PC-9 (cell line): ENCODE results near the gene COL16A1. TPM values are rescaled to one million over a fixed set of nuclear protein-coding genes. Genes with fewer than 3 reads are reported as not detected.

Experiments used
- BruUV-seq: library from RNA; stranded (reverse); fragments of 400-500 nt; replicated peaks from 2 replicates; lab custom pipeline; 2021; lab: Mats Ljungman, UMichigan
- CTCF ChIA-PET: fragments of 300-600 bp; sonication (Branson Sonifier 250); formaldehyde crosslinking; loops from one replicate; lab custom pipeline; 2022; ENCODE audit warnings: antibody characterized with exemption; lab: Charles Lee
- POLR2A ChIA-PET: fragments of 300-600 bp; sonication (Branson Sonifier 250); formaldehyde crosslinking; loops from one replicate; lab custom pipeline; 2022; ENCODE audit warnings: antibody characterized with exemption; ENCODE audit not compliant: unreplicated experiment; lab: Charles Lee
- DNase-seq, 2 experiments: peaks; one replicate each; pipeline versions ENCODE4 v3.0.0 to v3.0.0-alpha.2; 2015 to 2022; ENCODE audit warnings: mixed read lengths in 1 of 2
- H2AFZ ChIP-seq: fragments of 200-600 bp; sonication (generic); 2 replicates; pipeline ENCODE4 v1.8.1; 2017; ENCODE audit warnings: antibody characterized with exemption
- H3F3A ChIP-seq: fragments of 200-600 bp; sonication (generic); 2 replicates; pipeline ENCODE4 v1.8.1; 2017; ENCODE audit warnings: antibody characterized with exemption, mild to moderate bottlenecking, low read depth; ENCODE audit not compliant: insufficient read depth
- H3K27ac ChIP-seq: fragments of 200-600 bp; sonication (generic); 2 replicates; pipeline ENCODE4 v1.6.1; 2016; ENCODE audit warnings: mixed run types
- H3K27me3 ChIP-seq: fragments of 200-600 bp; sonication (generic); 2 replicates; pipeline ENCODE4 v1.6.1; 2016; ENCODE audit warnings: low read depth, mixed run types; ENCODE audit not compliant: insufficient read depth
- H3K36me3 ChIP-seq: fragments of 200-600 bp; sonication (generic); 2 replicates; pipeline ENCODE4 v1.6.1; 2016; ENCODE audit warnings: low read depth, mixed run types
- H3K4me1 ChIP-seq: fragments of 200-600 bp; sonication (generic); replicated peaks from 2 replicates; pipeline ENCODE4 v1.6.1; 2016; ENCODE audit warnings: mixed run types; ENCODE audit not compliant: insufficient read depth
- H3K4me2 ChIP-seq: fragments of 200-600 bp; sonication (generic); 2 replicates; pipeline ENCODE4 v1.6.1; 2017; ENCODE audit warnings: mixed run types
- H3K4me3 ChIP-seq: fragments of 200-600 bp; sonication (generic); 2 replicates; pipeline ENCODE4 v1.6.1; 2016; ENCODE audit warnings: mixed run types
- H3K79me2 ChIP-seq: fragments of 200-600 bp; sonication (generic); 2 replicates; pipeline ENCODE4 v1.6.1; 2017; ENCODE audit warnings: low read depth, mixed run types
- H3K9me2 ChIP-seq: fragments of 200-600 bp; sonication (generic); 2 replicates; pipeline ENCODE4 v1.8.1; 2017; ENCODE audit warnings: mild to moderate bottlenecking; ENCODE audit not compliant: insufficient read depth
- H3K9me3 ChIP-seq: fragments of 200-600 bp; sonication (generic); 2 replicates; pipeline ENCODE4 v1.8.1; 2016; ENCODE audit warnings: low read depth; ENCODE audit not compliant: insufficient read depth
- H4K20me1 ChIP-seq: fragments of 200-600 bp; sonication (generic); 2 replicates; pipeline ENCODE4 v1.8.1; 2017; ENCODE audit not compliant: insufficient read depth
- EZH2 ChIP-seq: fragments of 200-600 bp; sonication (generic); IDR thresholded peaks from 2 replicates; pipeline ENCODE4 v1.8.0; 2017; ENCODE audit warnings: antibody characterized with exemption, low read depth
- intact Hi-C: fragments of 100-400 bp; cut with micrococcal nuclease; formaldehyde crosslinking; loops from one replicate; pipeline ENCODE4 v1.10.0; 2022; ENCODE audit not compliant: unreplicated experiment
- total RNA-seq: library from RNA; stranded (reverse); gene quantifications from 2 replicates; pipeline ENCODE4 v1.2.3, GENCODE V29; 2021
- TF ChIP-seq, protein P1 (sequence below): fragments of 200-600 bp; sonication (generic); conservative IDR thresholded peaks from 2 replicates; pipeline ENCODE4 v1.6.1; 2017; ENCODE audit warnings: mixed run types, antibody characterized with exemption, mild to moderate bottlenecking, moderate library complexity

The COL16A1 gene
- total RNA-seq, 1 experiment from 2014 or later = 4.8 TPM

- Histone ChIP-seq H3K4me3 (no peak overlapping the region), H3K9me2 (no peaks in the 10 kb centered on the region), H3K27ac (no peak overlapping the region), H3K79me2 (no peaks in the 10 kb centered on the region), H2AFZ (no peak overlapping the region), H3K36me3 (no peaks in the 10 kb centered on the region), H3K27me3 (no peaks in the 10 kb centered on the region), H3K4me2 (no peak overlapping the region), H4K20me1 (no peaks in the 10 kb centered on the region), H3K4me1 (peaks cover 54% of the 10 kb centered on the region), H3F3A (peaks cover 45% of the 10 kb centered on the region), H3K9me3 (no peaks in the 10 kb centered on the region)
- ChIA-PET CTCF (no interaction called here), POLR2A (interaction anchor here (0.5 to 0.6 kb wide), 2 partner anchors 133 to 310 kb away, joined by 3 to 7 read pairs; no protein-coding TSS in a partner anchor)
- TF ChIP-seq, protein P1, sequence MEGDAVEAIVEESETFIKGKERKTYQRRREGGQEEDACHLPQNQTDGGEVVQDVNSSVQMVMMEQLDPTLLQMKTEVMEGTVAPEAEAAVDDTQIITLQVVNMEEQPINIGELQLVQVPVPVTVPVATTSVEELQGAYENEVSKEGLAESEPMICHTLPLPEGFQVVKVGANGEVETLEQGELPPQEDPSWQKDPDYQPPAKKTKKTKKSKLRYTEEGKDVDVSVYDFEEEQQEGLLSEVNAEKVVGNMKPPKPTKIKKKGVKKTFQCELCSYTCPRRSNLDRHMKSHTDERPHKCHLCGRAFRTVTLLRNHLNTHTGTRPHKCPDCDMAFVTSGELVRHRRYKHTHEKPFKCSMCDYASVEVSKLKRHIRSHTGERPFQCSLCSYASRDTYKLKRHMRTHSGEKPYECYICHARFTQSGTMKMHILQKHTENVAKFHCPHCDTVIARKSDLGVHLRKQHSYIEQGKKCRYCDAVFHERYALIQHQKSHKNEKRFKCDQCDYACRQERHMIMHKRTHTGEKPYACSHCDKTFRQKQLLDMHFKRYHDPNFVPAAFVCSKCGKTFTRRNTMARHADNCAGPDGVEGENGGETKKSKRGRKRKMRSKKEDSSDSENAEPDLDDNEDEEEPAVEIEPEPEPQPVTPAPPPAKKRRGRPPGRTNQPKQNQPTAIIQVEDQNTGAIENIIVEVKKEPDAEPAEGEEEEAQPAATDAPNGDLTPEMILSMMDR = no peak
- TF ChIP-seq EZH2 = no peak
- DNase-seq = no peak
- BruUV-seq = no TSS peak
- intact Hi-C loops = loop anchor here (5.0 kb wide), 1 partner anchor 36 kb away; no protein-coding TSS in a partner anchor
These were observed 897 bp downstream of the COL16A1 start for GRCh38 chr1:31702836-31703404.

DNA sequence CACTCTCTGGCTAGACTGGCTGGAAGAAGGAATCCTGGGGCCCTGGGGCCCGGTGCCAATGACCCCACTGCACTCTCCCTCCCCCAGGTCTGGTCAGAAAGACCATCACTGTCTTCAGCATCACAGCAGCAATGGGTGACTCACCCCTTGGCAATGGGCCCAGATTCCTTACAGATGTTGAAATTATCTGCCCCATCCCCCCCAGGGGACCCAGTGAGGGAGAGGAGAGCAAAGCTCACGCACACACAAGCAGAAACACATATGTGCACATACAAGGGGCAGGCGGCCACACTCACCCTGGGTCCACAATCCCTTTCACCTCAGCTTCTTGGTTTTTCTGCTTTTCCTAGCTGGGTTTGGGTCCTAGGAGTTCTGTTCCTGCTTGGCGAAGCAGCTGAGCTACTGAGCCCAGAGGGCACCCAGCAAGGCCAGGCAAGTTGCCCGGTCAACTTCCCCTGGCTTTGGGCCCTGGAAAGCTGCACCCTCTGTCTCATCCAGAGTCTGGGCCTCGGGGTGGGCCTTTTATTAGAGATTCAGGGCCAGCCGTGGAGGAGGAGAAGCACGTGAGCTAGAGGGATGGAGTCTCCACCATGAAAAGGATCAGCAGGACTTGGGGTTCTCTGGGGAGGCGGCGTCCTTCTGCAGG, 2.6 kb downstream of the COL16A1 start:
- Histone ChIP-seq H2AFZ (no peak overlapping the region), H3K27me3 (no peaks in the 10 kb centered on the region), H3K36me3 (no peaks in the 10 kb centered on the region), H3K4me2 (peak overlapping the region; percentile 61), H3K4me3 (no peak overlapping the region), H3F3A (peaks cover 42% of the 10 kb centered on the region), H3K9me2 (no peaks in the 10 kb centered on the region), H4K20me1 (no peaks in the 10 kb centered on the region), H3K9me3 (no peaks in the 10 kb centered on the region), H3K27ac (peak overlapping the region; percentile 25), H3K4me1 (peaks cover 50% of the 10 kb centered on the region), H3K79me2 (no peaks in the 10 kb centered on the region)
- DNase-seq = peak; percentile 87 to 91
- intact Hi-C loops = loop anchor here (5.0 kb wide), 1 partner anchor 34 kb away; no protein-coding TSS in a partner anchor
- no TSS peak for BruUV-seq
- TF ChIP-seq EZH2 = no peak
- ChIA-PET POLR2A (interaction anchor here (0.5 to 0.9 kb wide), 6 partner anchors 11 to 650 kb away, joined by 3 to 15 read pairs (median 4); partner anchors contain the start of gene TXLNA), CTCF (interaction anchor here (0.6 to 1.3 kb wide), 3 partner anchors 11 to 88 kb away, joined by 3 to 12 read pairs (median 4); no protein-coding TSS in a partner anchor)

GRCh38 chr1:31700468-31701090, 3.2 kb downstream of the COL16A1 start:
- no peak overlapping the region for H3K4me3 ChIP-seq
- no peak for TF ChIP-seq EZH2
- TF ChIP-seq, protein P1 = no peak
- no peaks in the 10 kb centered on the region for H3K9me2 ChIP-seq
- no peak overlapping the region for H2AFZ ChIP-seq
- ChIA-PET POLR2A (interaction anchor here (0.5 to 0.9 kb wide), 4 partner anchors 12 to 651 kb away, joined by 3 to 6 read pairs (median 4); partner anchors contain the start of gene TXLNA), CTCF (interaction anchor here (0.5 to 1.3 kb wide), 4 partner anchors 12 to 982 kb away, joined by 3 to 12 read pairs (median 4); no protein-coding TSS in a partner anchor)
- H3F3A ChIP-seq = peaks cover 37% of the 10 kb centered on the region
- H3K79me2 ChIP-seq = no peaks in the 10 kb centered on the region
- H3K27ac ChIP-seq = no peak overlapping the region
- DNase-seq = no peak
- intact Hi-C loops = loop anchor here (5.0 kb wide), 1 partner anchor 33 kb away; no protein-coding TSS in a partner anchor
- no peaks in the 10 kb centered on the region for H3K27me3 ChIP-seq
- no TSS peak for BruUV-seq
- peak overlapping the region; percentile 61 for H3K4me2 ChIP-seq
- peaks cover 49% of the 10 kb centered on the region for H3K4me1 ChIP-seq
- no peaks in the 10 kb centered on the region for H3K9me3 ChIP-seq
- no peaks in the 10 kb centered on the region for H4K20me1 ChIP-seq
- H3K36me3 ChIP-seq = no peaks in the 10 kb centered on the region
